HuH-7 (cell line): ENCODE data around the gene SNRNP25.

Source experiments
- DNase-seq: peaks from one replicate; pipeline ENCODE4 v3.0.0; 2011; ENCODE audit warnings: low spot score

The SNRNP25 gene

GRCh38 chr16:104928-105327, 51.3 kb downstream of the SNRNP25 start:
- no peak for DNase-seq

GRCh38 chr16:105521-105920, 51.9 kb downstream of the SNRNP25 start:
- no peak for DNase-seq

- DNase-seq: peak; percentile 53
Measured at GRCh38 chr16:106623-107324, 53.1 kb downstream of the SNRNP25 start.
